GM12865 (cell line): ENCODE measurements around the gene KNL1.

Source experiments
- DNase-seq: peaks from one replicate; pipeline ENCODE4 v3.0.0; 2010; ENCODE audit warnings: low read depth
- H3K4me3 ChIP-seq: 2 replicates; pipeline ENCODE4 v1.5.1; 2011; ENCODE audit warnings: mild to moderate bottlenecking, low read depth, low read length, control low read depth
- TF ChIP-seq, protein P1 (sequence below): IDR thresholded peaks from 2 replicates; pipeline ENCODE4 v1.5.1; 2011; ENCODE audit warnings: low read length, control low read depth, low read depth, inconsistent platforms; ENCODE audit not compliant: insufficient read depth; ENCODE audit errors: missing control alignments

KNL1 gene

DNA sequence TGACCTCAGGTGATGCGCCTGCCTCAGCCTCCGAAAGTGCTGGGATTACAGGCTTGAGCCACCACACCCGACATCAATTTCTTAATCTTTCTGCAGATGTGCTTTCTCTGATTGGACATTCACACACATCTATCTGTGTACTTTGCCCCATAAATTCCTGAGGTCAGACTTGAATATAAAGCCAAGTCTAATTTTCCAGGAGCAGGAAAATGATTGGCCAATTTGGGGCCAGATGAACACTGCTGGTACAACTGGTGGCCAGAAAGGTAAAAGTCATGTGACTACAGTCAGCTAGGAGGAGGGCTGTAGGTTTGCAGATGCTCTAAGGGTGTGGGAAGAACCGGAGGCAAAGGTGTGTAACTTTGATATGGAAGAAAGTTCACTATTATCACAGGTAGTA, 97.7 kb downstream of the KNL1 start:
- TF ChIP-seq, protein P1, sequence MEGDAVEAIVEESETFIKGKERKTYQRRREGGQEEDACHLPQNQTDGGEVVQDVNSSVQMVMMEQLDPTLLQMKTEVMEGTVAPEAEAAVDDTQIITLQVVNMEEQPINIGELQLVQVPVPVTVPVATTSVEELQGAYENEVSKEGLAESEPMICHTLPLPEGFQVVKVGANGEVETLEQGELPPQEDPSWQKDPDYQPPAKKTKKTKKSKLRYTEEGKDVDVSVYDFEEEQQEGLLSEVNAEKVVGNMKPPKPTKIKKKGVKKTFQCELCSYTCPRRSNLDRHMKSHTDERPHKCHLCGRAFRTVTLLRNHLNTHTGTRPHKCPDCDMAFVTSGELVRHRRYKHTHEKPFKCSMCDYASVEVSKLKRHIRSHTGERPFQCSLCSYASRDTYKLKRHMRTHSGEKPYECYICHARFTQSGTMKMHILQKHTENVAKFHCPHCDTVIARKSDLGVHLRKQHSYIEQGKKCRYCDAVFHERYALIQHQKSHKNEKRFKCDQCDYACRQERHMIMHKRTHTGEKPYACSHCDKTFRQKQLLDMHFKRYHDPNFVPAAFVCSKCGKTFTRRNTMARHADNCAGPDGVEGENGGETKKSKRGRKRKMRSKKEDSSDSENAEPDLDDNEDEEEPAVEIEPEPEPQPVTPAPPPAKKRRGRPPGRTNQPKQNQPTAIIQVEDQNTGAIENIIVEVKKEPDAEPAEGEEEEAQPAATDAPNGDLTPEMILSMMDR: no peak
- H3K4me3 ChIP-seq: no peak overlapping the region
- no peak for DNase-seq

DNA sequence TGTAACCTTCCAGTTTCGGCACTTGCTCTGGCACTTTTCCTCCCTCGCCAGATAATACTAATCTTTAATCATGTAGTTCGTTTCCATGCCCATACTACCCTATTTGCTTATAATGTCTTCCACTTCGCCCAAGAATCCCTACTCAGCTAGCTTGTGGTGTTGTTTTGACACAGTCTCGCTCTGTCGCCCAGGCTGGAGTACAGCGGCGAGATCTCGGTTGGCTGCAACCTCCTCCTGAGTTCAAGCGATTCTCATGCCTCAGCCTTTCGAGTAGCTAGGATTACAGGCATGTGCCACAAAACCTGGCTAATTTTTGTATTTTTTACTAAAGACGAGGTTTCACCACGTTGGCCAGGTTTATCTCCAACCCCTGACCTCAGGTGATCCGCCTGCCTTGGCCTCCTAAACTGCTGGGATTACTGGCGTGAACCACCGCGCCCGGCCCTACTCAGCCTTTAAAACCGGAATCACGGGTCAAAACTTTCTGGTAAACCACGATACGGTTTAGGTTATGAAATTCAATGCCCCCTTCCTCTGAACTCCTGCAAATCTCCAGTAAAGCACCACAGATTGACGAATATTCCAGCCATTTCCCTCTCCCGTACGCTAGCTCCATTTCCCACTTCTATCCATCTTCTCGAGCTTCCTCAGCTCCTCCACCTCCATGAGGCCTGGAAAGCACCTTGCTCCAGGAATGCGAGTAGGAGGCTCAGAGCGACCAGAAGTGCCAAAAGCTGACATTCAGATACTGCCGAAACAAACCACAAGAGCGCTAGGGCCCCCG, 100.0 kb downstream of the KNL1 start:
- peak overlapping the region; percentile 78 for H3K4me3 ChIP-seq
- TF ChIP-seq, protein P1: no peak
- DNase-seq: peak; percentile 76

DNA sequence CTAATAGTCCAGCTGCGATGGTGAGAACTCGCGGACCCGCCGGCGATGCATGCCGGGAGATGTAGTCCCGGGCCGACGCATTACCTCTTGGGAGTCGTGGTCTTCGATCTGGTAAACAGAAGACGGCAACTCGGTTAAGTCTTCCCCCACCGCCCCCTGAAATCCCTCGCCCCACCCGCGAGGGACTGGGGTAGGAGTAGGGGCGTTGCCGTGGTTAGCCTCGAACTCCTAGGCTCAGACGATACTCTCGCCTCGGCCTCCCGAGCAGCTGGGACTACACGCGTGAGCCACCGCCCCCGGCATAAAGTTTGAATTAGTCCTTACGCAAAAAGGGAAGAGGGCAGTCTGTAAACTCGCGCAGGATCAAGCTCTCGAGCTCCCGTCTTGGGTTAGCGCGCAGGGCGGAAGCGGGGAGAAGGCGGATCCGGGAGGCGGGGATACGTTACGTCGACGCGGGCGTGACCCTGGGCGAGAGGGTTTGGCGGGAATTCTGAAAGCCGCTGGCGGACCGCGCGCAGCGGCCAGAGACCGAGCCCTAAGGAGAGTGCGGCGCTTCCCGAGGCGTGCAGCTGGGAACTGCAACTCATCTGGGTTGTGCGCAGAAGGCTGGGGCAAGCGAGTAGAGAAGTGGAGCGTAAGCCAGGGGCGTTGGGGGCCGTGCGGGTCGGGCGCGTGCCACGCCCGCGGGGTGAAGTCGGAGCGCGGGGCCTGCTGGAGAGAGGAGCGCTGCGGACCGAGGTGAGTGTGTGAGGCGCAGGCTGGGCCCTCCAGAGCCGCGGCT, 100.8 kb downstream of the KNL1 start, which contains the start of gene RAD51:
RAD51 (plus strand) TSS at position 487 of the 781 bp plus-strand sequence. CDS start 3,585 bp downstream, outside the sequence.
- peak within 1 kb of the TSS; percentile 78 for H3K4me3 ChIP-seq
- TF ChIP-seq, protein P1: no peak
- DNase-seq: peak; percentile 96

DNA sequence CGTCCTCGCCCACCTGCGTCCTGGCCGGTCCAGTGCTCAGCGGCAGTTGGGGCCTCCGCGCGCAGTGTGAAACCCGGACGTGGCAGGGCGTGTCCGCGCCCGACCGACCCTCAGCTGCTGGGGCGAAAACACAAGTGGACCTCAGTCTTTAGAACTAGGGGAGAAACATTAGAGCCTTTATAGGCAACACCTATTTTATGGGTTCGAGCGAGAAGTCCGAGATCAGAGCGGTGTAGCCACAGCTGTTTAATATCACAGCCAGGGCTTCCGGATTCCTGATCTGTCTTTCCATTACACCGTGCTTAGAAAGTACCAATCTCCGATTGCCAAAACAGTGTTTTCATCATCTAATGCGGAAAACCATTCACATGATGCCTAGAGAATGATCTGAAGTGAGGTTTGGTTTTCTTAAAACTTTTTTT, 101.4 kb downstream of the KNL1 start:
- no peak for DNase-seq
- H3K4me3 ChIP-seq: peak overlapping the region; percentile 78
- TF ChIP-seq, protein P1: no peak

DNA sequence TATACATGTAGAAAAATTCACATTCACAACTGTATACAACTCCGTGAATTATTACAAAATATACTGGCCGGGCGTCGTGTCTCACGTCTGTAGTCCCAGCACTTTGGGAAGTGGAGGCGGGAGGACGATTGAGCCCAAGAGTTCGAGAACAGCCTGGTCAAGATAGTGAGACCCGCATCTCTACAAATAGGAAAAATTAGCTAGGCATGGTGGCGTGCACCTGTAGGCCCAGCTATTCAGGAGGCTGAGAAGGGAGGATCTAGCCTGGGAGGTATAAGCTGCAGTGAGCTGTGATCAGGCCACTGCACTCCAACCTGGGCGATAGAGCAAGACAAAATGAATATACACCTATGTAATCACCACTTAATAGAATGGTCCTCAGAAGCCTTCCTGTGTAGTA, 102.2 kb downstream of the KNL1 start:
- DNase-seq: peak; percentile 9
- TF ChIP-seq, protein P1: no peak
- H3K4me3 ChIP-seq: peak overlapping the region; percentile 78

DNA sequence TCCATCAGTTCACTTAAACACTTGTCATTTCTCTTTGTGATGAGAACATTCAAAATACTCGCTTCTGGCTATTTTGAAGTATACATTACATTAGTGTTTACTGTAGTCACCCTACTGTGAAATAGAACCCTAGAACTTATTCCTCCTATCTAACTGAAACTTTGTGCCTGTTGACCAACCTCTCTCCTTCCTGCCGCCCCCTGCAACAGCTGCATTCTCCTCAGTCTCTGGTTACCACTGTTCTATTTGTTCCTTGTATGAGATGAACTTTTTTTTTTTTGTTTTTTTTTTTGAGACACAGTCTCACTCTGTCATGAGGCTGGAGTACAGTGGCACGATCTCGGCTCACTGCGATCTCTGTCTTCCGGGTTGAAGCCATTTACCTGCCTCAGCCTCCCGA, 103.9 kb downstream of the KNL1 start:
- TF ChIP-seq, protein P1: no peak

More for the DNA sequence above, 103.9 kb downstream of the KNL1 start:
- no peak overlapping the region for H3K4me3 ChIP-seq
- DNase-seq: no peak
